NCI-H2107 treated with DMSO at 0.1 percent for 48 hours (cell line): Measurements from ENCODE around the gene OR2A2.

Experiments used
- DNase-seq: peaks from one replicate; lab custom pipeline; 2025; ENCODE audit not compliant: unreplicated experiment; lab: John Stamatoyannopoulos, UW

The OR2A2 gene

GRCh38 chr7:144137501-144137900 is 28.1 kb downstream of the OR2A2 start:
- DNase-seq = no peak

DNA sequence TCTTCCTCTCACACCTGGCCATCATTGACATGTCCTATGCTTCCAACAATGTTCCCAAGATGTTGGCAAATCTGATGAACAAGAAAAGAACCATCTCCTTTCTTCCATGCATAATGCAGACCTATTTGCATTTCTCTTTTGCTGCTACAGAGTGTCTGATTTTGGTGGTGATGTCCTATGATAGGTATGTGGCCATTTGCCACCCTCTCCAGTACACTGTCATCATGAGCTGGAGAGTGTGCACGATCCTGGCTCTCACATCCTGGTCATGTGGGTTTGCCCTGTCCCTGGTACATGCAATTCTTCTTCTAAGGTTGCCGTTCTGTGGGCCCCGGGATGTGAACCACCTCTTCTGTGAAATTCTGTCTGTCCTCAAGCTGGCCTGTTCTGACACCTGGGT is 32.8 kb downstream of the OR2A2 start:
- DNase-seq = no peak

GRCh38 chr7:144144426-144144825 is 35.0 kb downstream of the OR2A2 start:
- no peak for DNase-seq

- DNase-seq = no peak
Measured at GRCh38 chr7:144148224-144148827, 38.9 kb downstream of the OR2A2 start.

DNA sequence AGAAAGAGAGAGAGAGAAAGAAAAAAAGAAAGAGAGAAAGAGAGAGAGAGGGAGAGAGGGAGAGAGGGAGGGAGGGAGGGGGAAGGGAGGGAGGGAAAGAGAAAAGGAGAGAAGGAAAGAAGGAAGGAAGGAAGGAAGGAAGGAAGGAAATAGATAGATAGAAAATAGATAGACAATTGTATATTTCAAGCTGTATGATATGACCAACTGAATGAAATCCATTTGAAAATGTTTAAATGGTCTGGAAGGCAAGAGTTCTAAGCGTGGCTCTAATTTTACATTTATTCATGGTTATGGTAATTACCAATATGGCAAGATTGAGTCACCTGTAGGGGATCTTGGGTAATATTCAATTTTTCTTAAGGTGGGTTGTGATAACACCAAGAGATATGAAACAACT is 49.5 kb downstream of the OR2A2 start:
- DNase-seq = no peak
